ENCODE measurements around the gene FAH. TPM values are rescaled to one million over a fixed set of nuclear protein-coding genes. Genes with fewer than 3 reads are reported as not detected.

FAH gene
- total RNA-seq, 1 donor = 17.7 TPM

DNA sequence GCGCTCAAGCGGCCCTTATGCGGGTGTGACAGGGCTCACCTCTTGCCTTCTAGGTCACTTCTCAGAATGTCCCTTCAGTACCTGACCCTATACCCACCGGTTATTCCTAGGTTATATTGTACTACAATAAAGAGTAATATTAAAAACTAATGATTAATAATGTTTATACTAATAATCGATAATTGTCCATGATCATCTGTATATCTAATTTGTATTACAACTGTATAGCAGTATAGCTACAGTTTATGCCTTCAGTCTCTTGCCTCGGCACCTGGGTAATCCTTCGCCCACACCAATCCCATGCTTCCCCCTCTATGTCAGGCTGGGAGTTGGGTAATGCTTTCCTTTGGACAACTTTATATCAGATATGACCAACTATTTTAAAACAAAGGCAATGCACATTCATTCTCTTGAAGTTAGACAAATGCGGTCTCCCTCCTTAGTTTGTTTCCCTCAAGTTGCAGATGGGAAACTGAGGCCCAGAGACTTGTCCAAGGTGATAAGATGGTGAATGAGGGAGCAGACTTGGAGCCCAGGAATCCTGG lies 3.4 kb downstream of the FAH start:
- Histone ChIP-seq H3K4me3 (ENCODE audit: insufficient read depth, low read length) (no peak overlapping the region), H3K79me2 (ENCODE audit: insufficient read depth, low read length) (peaks cover 12% of the 10 kb centered on the region), H3K36me3 (ENCODE audit: insufficient read depth, low read length) (peaks cover 3% of the 10 kb centered on the region), H3K4me2 (ENCODE audit: insufficient read depth, low read length) (no peak overlapping the region), H3K4me1 (ENCODE audit: insufficient read depth, low read length) (peaks cover 33% of the 10 kb centered on the region), H2AFZ (ENCODE audit: low read length) (no peak overlapping the region), H3K27me3 (ENCODE audit: insufficient read depth, low read length) (no peaks in the 10 kb centered on the region), H4K20me1 (ENCODE audit: insufficient read depth, low read length) (no peaks in the 10 kb centered on the region), H3K9me3 (ENCODE audit: low read depth, low read length) (no peaks in the 10 kb centered on the region), H3K27ac (ENCODE audit: low read depth, low read length) (no peak overlapping the region)
- DNase-seq (ENCODE audit: insufficient read length, low spot score, missing footprints) = no peak
- TF ChIP-seq CTCF (IDR thresholded peaks at IDR 0.05; ENCODE audit: extremely low read depth, low read depth, low read length) = no peak

- Histone ChIP-seq H3K4me3 (ENCODE audit: insufficient read depth, low read length) (no peak overlapping the region), H3K4me1 (ENCODE audit: insufficient read depth, low read length) (peaks cover 29% of the 10 kb centered on the region), H4K20me1 (ENCODE audit: insufficient read depth, low read length) (no peaks in the 10 kb centered on the region), H2AFZ (ENCODE audit: low read length) (no peak overlapping the region), H3K9me3 (ENCODE audit: low read depth, low read length) (no peaks in the 10 kb centered on the region), H3K79me2 (ENCODE audit: insufficient read depth, low read length) (peaks cover 12% of the 10 kb centered on the region), H3K27ac (ENCODE audit: low read depth, low read length) (no peak overlapping the region), H3K4me2 (ENCODE audit: insufficient read depth, low read length) (no peak overlapping the region), H3K27me3 (ENCODE audit: insufficient read depth, low read length) (no peaks in the 10 kb centered on the region), H3K36me3 (ENCODE audit: insufficient read depth, low read length) (peaks cover 8% of the 10 kb centered on the region)
- no peak for TF ChIP-seq CTCF (IDR thresholded peaks at IDR 0.05; ENCODE audit: extremely low read depth, low read depth, low read length)
- no peak for DNase-seq (ENCODE audit: insufficient read length, low spot score, missing footprints)
These were observed 4.4 kb downstream of the FAH start for GRCh38 chr15:80157215-80157614.

DNA sequence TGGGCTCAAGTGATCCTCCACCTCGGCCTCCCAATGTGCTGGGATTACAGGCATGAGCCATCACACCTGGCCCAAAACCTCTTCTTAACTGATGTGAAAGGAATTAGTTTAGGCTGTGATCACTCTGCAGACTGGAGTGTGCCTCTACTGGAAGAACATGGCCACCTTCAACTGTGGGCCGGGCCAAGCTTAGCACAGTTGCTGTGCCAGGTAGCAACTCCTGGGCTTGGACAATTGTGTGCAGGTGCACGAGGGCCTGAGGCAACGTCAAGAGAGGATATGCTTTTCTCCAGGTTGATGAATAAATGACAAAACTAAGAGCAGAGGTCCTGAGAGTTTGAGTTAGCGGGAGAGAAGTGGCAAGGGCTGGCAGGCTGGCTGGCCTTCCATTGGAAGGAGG lies 6.5 kb downstream of the FAH start:
- H3K4me3 ChIP-seq (ENCODE audit: insufficient read depth, low read length) = no peak overlapping the region
- H3K36me3 ChIP-seq (ENCODE audit: insufficient read depth, low read length) = peaks cover 23% of the 10 kb centered on the region
- TF ChIP-seq CTCF (IDR thresholded peaks at IDR 0.05; ENCODE audit: extremely low read depth, low read depth, low read length) = no peak
- no peak overlapping the region for H3K4me2 ChIP-seq (ENCODE audit: insufficient read depth, low read length)
- peak overlapping the region; percentile 36 for H3K27ac ChIP-seq (ENCODE audit: low read depth, low read length)
- no peak overlapping the region for H2AFZ ChIP-seq (ENCODE audit: low read length)
- no peaks in the 10 kb centered on the region for H3K27me3 ChIP-seq (ENCODE audit: insufficient read depth, low read length)
- H3K9me3 ChIP-seq (ENCODE audit: low read depth, low read length) = no peaks in the 10 kb centered on the region
- DNase-seq (ENCODE audit: insufficient read length, low spot score, missing footprints) = no peak
- H3K4me1 ChIP-seq (ENCODE audit: insufficient read depth, low read length) = peaks cover 17% of the 10 kb centered on the region
- no peaks in the 10 kb centered on the region for H4K20me1 ChIP-seq (ENCODE audit: insufficient read depth, low read length)
- H3K79me2 ChIP-seq (ENCODE audit: insufficient read depth, low read length) = peaks cover 8% of the 10 kb centered on the region

DNA sequence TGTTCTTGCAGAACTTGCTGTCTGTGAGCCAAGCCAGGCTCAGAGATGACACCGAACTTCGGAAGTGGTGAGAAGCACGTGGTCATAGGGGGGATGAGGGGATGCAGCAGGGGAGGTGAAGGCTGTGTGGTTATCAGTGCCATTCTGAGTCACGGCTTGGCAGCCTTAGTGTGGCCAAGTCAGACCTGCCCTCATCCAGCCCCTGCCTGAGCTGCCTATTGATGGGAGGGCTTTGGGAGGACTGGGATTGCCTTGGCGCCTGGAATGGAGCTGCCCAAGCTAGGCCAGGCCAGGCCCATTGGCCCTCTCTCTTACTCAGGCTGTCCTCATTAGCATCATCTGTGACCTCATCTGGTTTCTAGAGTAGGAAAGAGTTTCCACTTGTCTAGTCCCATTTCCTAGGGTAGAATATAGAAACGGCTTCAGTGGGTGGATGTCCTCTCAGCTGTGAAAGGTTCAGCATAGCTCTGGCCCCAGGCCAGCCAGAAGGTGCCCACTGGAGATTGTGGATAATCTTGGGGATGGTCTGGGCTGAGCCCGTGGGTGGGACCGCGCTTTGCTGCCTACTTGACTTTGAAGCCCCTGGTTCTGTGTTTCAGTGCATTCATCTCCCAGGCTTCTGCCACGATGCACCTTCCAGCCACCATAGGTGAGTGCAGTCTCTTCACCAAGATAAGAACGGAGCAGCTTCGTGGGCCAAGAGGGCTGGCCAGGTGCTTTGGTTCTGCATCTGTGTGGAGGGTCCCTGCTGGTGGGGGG lies 7.2 kb downstream of the FAH start:
- Histone ChIP-seq H3K36me3 (ENCODE audit: insufficient read depth, low read length) (peaks cover 23% of the 10 kb centered on the region), H4K20me1 (ENCODE audit: insufficient read depth, low read length) (no peaks in the 10 kb centered on the region), H3K27ac (ENCODE audit: low read depth, low read length) (peak overlapping the region; percentile 55), H3K79me2 (ENCODE audit: insufficient read depth, low read length) (peaks cover 1% of the 10 kb centered on the region), H3K9me3 (ENCODE audit: low read depth, low read length) (no peaks in the 10 kb centered on the region), H3K4me3 (ENCODE audit: insufficient read depth, low read length) (no peak overlapping the region), H3K4me2 (ENCODE audit: insufficient read depth, low read length) (no peak overlapping the region), H2AFZ (ENCODE audit: low read length) (peak overlapping the region; percentile 45), H3K27me3 (ENCODE audit: insufficient read depth, low read length) (no peaks in the 10 kb centered on the region), H3K4me1 (ENCODE audit: insufficient read depth, low read length) (peaks cover 15% of the 10 kb centered on the region)
- peak; percentile 83 for DNase-seq (ENCODE audit: insufficient read length, low spot score, missing footprints)
- TF ChIP-seq CTCF (IDR thresholded peaks at IDR 0.05; ENCODE audit: extremely low read depth, low read depth, low read length) = no peak

All from osteoblast (primary cell).